IPS-20b (cell line): ENCODE data around the gene ZFYVE27.
"Not testable (repeated sequence)": the region's sequence is repeated elsewhere in the genome, so short reads cannot be mapped to it uniquely, and the experiment has no call there.

Experiments used
- H3K27ac ChIP-seq: one replicate; pipeline ENCODE4 v1.5.1; 2013; ENCODE audit warnings: low read length
- H3K27me3 ChIP-seq: 2 replicates; pipeline ENCODE4 v1.6.1; 2013; ENCODE audit warnings: mild to moderate bottlenecking, low read length, inconsistent platforms; ENCODE audit not compliant: insufficient read depth
- H3K36me3 ChIP-seq: 2 replicates; pipeline ENCODE4 v1.6.1; 2013; ENCODE audit warnings: low read depth, mild to moderate bottlenecking, inconsistent platforms, low read length, moderate library complexity; ENCODE audit not compliant: insufficient read depth
- H3K4me1 ChIP-seq: 2 replicates; pipeline ENCODE4 v1.6.1; 2013; ENCODE audit warnings: mild to moderate bottlenecking, control low read depth, inconsistent platforms, low read length, moderate library complexity; ENCODE audit not compliant: insufficient read depth
- H3K4me3 ChIP-seq: 2 replicates; pipeline ENCODE4 v1.5.1; 2013; ENCODE audit warnings: mild to moderate bottlenecking, low read length, inconsistent platforms
- H3K9ac ChIP-seq: 2 replicates; pipeline ENCODE4 v1.6.1; 2013; ENCODE audit warnings: low read depth, mild to moderate bottlenecking, inconsistent platforms, low read length, moderate library complexity
- H3K9me3 ChIP-seq: 2 replicates; pipeline ENCODE4 v1.6.1; 2013; ENCODE audit warnings: mild to moderate bottlenecking, low read depth, low read length, inconsistent platforms; ENCODE audit not compliant: insufficient read depth

Gene ZFYVE27, protein sequence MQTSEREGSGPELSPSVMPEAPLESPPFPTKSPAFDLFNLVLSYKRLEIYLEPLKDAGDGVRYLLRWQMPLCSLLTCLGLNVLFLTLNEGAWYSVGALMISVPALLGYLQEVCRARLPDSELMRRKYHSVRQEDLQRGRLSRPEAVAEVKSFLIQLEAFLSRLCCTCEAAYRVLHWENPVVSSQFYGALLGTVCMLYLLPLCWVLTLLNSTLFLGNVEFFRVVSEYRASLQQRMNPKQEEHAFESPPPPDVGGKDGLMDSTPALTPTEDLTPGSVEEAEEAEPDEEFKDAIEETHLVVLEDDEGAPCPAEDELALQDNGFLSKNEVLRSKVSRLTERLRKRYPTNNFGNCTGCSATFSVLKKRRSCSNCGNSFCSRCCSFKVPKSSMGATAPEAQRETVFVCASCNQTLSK

GRCh38 chr10:97736902-97737769 lies at the start of gene ZFYVE27:
Gene ZFYVE27, plus strand, starts transcription at chr10:97737128. Its CDS starts 1,350 bp downstream, at chr10:97738478.
- Histone ChIP-seq H3K27ac (no peak within 1 kb of the TSS), H3K4me1 (no peaks in the 10 kb centered on the region), H3K27me3 (peaks cover 29% of the 10 kb centered on the region), H3K4me3 (peak within 1 kb of the TSS; percentile 90), H3K36me3 (peaks cover 26% of the 10 kb centered on the region), H3K9me3 (peaks cover 9% of the 10 kb centered on the region; the same call in 1 of the 2 replicates), H3K9ac (peak within 1 kb of the TSS; percentile 93)

- H3K36me3 ChIP-seq: no peaks in the 10 kb centered on the region
- peaks cover 19% of the 10 kb centered on the region for H3K27me3 ChIP-seq
- peaks cover 5% of the 10 kb centered on the region; the same call in 1 of the 2 replicates for H3K4me1 ChIP-seq
- peak overlapping the region; percentile 87 for H3K9ac ChIP-seq
- peak overlapping the region; percentile 86 for H3K27ac ChIP-seq
- peak overlapping the region; percentile 68 for H3K4me3 ChIP-seq
- no peaks in the 10 kb centered on the region for H3K9me3 ChIP-seq
These were observed 48.8 kb upstream of the ZFYVE27 start for GRCh38 chr10:97687785-97688781.

DNA sequence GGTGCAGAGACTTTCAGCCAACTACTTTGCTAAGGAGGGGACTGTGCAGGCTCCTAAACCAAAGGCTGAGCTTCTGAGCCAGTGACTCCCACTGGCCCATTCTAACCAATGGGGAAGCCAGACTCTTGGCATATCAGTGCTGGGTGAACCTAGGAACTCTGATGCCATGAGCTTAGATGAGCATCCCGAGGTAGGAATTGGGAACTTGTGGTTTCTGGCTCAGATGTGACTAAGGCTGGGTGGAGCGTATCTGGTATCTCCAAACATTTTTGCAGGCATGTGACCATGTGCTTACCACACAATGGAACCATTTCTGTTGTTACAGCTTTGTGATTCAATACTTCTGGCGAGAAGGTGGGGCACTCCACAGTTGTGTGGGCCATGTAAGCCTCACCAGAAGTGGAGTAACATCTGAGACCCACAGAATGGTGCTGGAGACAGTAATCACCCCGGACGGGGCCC lies 47.3 kb upstream of the ZFYVE27 start:
- H3K9ac ChIP-seq: no peak overlapping the region
- H3K36me3 ChIP-seq: no peaks in the 10 kb centered on the region
- peaks cover 19% of the 10 kb centered on the region for H3K27me3 ChIP-seq
- H3K4me3 ChIP-seq: no peak overlapping the region
- H3K4me1 ChIP-seq: peaks cover 5% of the 10 kb centered on the region; the same call in 1 of the 2 replicates
- H3K27ac ChIP-seq: no peak overlapping the region
- H3K9me3 ChIP-seq: no peaks in the 10 kb centered on the region

GRCh38 chr10:97690133-97690532 lies 46.8 kb upstream of the ZFYVE27 start:
- no peak overlapping the region for H3K9ac ChIP-seq
- no peak overlapping the region for H3K4me3 ChIP-seq
- H3K4me1 ChIP-seq: peaks cover 5% of the 10 kb centered on the region; the same call in 1 of the 2 replicates
- peaks cover 19% of the 10 kb centered on the region for H3K27me3 ChIP-seq
- no peak overlapping the region for H3K27ac ChIP-seq
- no peaks in the 10 kb centered on the region for H3K36me3 ChIP-seq
- no peaks in the 10 kb centered on the region for H3K9me3 ChIP-seq

GRCh38 chr10:97698072-97698655 lies 38.8 kb upstream of the ZFYVE27 start:
- H3K4me1 ChIP-seq, H3K9ac ChIP-seq, H3K36me3 ChIP-seq, H3K4me3 ChIP-seq, H3K9me3 ChIP-seq, H3K27me3 ChIP-seq, H3K27ac ChIP-seq: not testable (repeated sequence)

- Histone ChIP-seq H3K36me3 (no peaks in the 10 kb centered on the region), H3K9me3 (no peaks in the 10 kb centered on the region), H3K27ac (no peak overlapping the region)
These were observed 35.4 kb upstream of the ZFYVE27 start for GRCh38 chr10:97701438-97702069.

DNA sequence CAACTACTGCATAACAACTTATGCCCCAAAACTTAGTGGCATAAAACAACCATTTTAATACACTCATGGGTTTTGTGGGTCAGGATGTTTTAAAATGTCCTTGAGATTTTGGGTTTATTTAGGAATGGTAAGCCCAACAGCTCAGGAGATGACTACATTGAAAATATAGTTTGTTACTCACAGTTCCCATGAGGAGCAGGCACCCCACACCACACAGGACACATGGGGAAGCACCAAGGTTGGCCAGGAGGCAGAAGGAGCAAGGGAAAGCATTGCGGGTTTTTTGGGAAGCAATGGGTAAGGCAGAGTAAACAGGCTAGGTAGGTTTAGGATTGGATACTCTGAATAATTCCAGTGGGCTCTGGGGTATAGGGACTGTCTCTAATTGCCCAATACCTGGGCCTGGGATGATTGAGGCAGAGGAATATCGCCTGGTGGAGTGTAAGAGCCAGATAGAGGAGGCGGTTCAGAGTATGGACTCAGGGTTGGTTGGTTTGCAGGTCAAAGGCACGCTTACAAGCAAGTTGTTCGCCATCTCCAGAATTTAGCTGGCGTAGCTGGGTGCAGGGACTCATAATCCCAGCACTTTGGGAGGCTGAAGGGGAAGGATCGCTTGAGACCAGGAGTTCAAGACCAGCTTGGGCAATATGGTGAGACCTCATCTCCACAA lies 33.4 kb upstream of the ZFYVE27 start:
- Histone ChIP-seq H3K36me3 (no peaks in the 10 kb centered on the region), H3K4me3 (no peak overlapping the region), H3K27me3 (no peaks in the 10 kb centered on the region), H3K9ac (no peak overlapping the region), H3K4me1 (no peaks in the 10 kb centered on the region), H3K27ac (no peak overlapping the region), H3K9me3 (no peaks in the 10 kb centered on the region)

More at GRCh38 chr10:97701438-97702069, 35.4 kb upstream of the ZFYVE27 start:
- Histone ChIP-seq H3K27me3 (no peaks in the 10 kb centered on the region), H3K4me3 (no peak overlapping the region), H3K4me1 (no peaks in the 10 kb centered on the region), H3K9ac (no peak overlapping the region)

DNA sequence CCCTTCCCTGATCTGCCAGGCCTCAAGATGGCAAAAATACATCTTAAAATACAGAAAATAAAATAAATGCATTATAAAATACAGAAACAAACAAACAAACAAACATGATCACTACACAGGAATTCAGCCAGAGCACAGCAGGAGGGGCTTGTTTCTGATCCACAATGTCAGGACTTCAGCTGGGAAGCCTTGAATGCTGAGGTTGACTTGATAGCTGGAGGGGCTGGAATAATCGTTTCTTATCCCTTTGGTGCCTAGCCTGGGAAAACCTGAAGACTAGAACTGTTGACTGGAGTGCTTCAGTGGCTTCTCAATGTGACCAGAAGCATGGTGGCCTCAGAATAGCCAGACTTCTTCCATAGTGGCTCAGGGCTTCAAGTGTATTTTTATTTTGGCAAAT lies 32.6 kb upstream of the ZFYVE27 start:
- H3K4me3 ChIP-seq: no peak overlapping the region
- peaks cover 4% of the 10 kb centered on the region; the same call in 1 of the 2 replicates for H3K4me1 ChIP-seq
- H3K27ac ChIP-seq: no peak overlapping the region
- H3K36me3 ChIP-seq: no peaks in the 10 kb centered on the region
- no peak overlapping the region for H3K9ac ChIP-seq
- no peaks in the 10 kb centered on the region for H3K9me3 ChIP-seq
- no peaks in the 10 kb centered on the region for H3K27me3 ChIP-seq

DNA sequence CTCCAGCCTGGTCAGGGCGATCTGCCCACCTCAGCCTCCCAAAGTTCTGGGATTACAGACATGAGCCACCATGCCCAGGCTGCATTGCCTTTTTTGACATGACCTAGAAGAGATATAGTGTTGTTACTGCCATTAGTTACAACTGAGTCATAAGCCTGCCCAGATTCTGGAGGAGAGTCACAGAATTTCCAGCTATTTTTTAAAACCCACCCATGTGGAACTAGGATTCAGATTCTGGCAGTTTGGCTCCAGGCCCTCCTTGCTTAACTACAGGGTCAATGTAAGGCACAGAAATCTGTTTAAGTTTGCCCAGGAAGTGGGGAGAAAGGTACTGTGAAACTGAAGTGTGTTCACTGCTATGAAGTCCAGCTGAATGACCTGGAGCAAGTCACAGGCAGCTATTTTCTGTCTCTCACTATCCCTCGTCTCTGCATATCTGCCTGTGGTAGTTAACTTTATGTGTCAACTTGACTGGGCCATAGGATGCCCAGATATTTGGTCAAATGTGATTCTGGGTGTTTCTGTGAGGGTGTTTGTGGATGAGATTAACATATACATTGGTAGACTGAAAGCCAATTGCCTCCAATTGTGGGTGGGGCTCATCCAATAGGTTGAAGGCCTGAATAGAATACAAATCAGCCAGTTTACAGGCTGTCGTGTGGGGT lies 31.8 kb upstream of the ZFYVE27 start:
- H3K9me3 ChIP-seq: no peaks in the 10 kb centered on the region
- H3K4me1 ChIP-seq: peaks cover 4% of the 10 kb centered on the region; the same call in 1 of the 2 replicates
- H3K9ac ChIP-seq: no peak overlapping the region
- H3K36me3 ChIP-seq: no peaks in the 10 kb centered on the region
- H3K4me3 ChIP-seq: no peak overlapping the region
- no peaks in the 10 kb centered on the region for H3K27me3 ChIP-seq
- H3K27ac ChIP-seq: no peak overlapping the region
